GM18907 (cell line): Measurements from ENCODE around the gene SLC13A5.

ENCODE experiments used
- ATAC-seq: cut with Tn5 transposase; IDR thresholded peaks from one replicate; pipeline ENCODE4 v1.9.1; 2021; ENCODE audit warnings: mild to moderate bottlenecking, moderate library complexity; ENCODE audit not compliant: unreplicated experiment

Gene SLC13A5

GRCh38 chr17:6639586-6640535, 73.3 kb downstream of the SLC13A5 start:
- peak; percentile 9 for ATAC-seq

- no peak for ATAC-seq
These were observed 74.1 kb downstream of the SLC13A5 start for GRCh38 chr17:6639014-6639585.

GRCh38 chr17:6638046-6638908, 74.9 kb downstream of the SLC13A5 start:
- no peak for ATAC-seq

- ATAC-seq = no peak
These were observed 75.7 kb downstream of the SLC13A5 start for GRCh38 chr17:6637458-6637840.

- ATAC-seq = no peak
These were observed 76.3 kb downstream of the SLC13A5 start for GRCh38 chr17:6636616-6637457.

GRCh38 chr17:6636105-6636504, 77.1 kb downstream of the SLC13A5 start:
- no peak for ATAC-seq
